ENCODE results near the gene PBXIP1.

Gene PBXIP1

DNA sequence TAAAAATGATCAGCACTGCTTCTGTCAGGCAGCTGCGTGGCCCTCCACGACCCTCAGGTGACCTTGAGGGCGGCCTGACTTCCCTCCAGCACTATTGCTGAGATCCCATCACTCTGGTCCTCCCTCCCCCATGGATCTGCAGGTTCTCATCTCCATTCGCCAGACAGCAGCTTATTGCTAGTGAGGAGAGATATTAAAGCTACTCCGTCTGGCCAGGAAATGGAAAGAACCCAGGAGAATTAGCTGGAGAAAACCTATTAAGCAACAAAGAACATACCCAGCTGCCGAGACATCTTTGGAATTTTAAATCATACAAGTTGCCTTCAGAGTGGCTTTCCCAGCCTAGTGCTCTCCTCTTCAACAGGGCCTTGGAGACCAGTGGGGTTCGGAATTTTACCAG lies 60.1 kb downstream of the PBXIP1 start:
- TF ChIP-seq, protein P1, sequence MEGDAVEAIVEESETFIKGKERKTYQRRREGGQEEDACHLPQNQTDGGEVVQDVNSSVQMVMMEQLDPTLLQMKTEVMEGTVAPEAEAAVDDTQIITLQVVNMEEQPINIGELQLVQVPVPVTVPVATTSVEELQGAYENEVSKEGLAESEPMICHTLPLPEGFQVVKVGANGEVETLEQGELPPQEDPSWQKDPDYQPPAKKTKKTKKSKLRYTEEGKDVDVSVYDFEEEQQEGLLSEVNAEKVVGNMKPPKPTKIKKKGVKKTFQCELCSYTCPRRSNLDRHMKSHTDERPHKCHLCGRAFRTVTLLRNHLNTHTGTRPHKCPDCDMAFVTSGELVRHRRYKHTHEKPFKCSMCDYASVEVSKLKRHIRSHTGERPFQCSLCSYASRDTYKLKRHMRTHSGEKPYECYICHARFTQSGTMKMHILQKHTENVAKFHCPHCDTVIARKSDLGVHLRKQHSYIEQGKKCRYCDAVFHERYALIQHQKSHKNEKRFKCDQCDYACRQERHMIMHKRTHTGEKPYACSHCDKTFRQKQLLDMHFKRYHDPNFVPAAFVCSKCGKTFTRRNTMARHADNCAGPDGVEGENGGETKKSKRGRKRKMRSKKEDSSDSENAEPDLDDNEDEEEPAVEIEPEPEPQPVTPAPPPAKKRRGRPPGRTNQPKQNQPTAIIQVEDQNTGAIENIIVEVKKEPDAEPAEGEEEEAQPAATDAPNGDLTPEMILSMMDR (IDR thresholded peaks at IDR 0.05; ENCODE audit: low read length, missing control alignments): no peak
- no peak for DNase-seq (ENCODE audit: low read depth)
- no peak overlapping the region for H3K4me3 ChIP-seq (replicated peaks; ENCODE audit: low read depth, low read length)
